A172 (cell line): ENCODE data around the gene MESD. TPM values are rescaled to one million over a fixed set of nuclear protein-coding genes. Genes with fewer than 3 reads are reported as not detected.

Source experiments
- DNase-seq: peaks from one replicate; pipeline ENCODE4 v3.0.0-alpha.2; 2015; ENCODE audit warnings: low spot score
- total RNA-seq: library from RNA; depleted of rRNA; stranded (reverse); fragments of >200 nt; shearing (Covaris generic); gene quantifications from 2 replicates; pipeline ENCODE4 v1.2.3, GENCODE V29; 2014

MESD gene
- total RNA-seq, 1 experiment from 2014 or later = 20.2 TPM

GRCh38 chr15:81015621-81016488 lies 26.2 kb upstream of the MESD start:
- DNase-seq = no peak

- DNase-seq = no peak
Observed at GRCh38 chr15:81014446-81015093, 25.0 kb upstream of the MESD start.

GRCh38 chr15:81013396-81013929 lies 23.8 kb upstream of the MESD start:
- DNase-seq = no peak

GRCh38 chr15:81012588-81012987 lies 23.0 kb upstream of the MESD start:
- no peak for DNase-seq

- DNase-seq = no peak
Observed at GRCh38 chr15:81011593-81011992, 22.0 kb upstream of the MESD start.

- DNase-seq = no peak
Observed at GRCh38 chr15:81010086-81010485, 20.5 kb upstream of the MESD start.

GRCh38 chr15:81008312-81008711 lies 18.7 kb upstream of the MESD start:
- peak; percentile 10 for DNase-seq

- DNase-seq = no peak
Observed at GRCh38 chr15:81007428-81008064, 17.9 kb upstream of the MESD start.

GRCh38 chr15:81006124-81006523 lies 16.5 kb upstream of the MESD start:
- no peak for DNase-seq

- no peak for DNase-seq
Observed at GRCh38 chr15:81003097-81003350, 13.4 kb upstream of the MESD start.

- DNase-seq = no peak
Observed at GRCh38 chr15:81002331-81003096, 12.9 kb upstream of the MESD start.

GRCh38 chr15:81002009-81002330 lies 12.4 kb upstream of the MESD start:
- DNase-seq = no peak

GRCh38 chr15:81001152-81002008 lies 11.8 kb upstream of the MESD start:
- DNase-seq = peak; percentile 6

- DNase-seq = peak; percentile 76
Observed at GRCh38 chr15:81000624-81001151, 11.1 kb upstream of the MESD start, which contains the start of gene TLNRD1. TLNRD1 (plus strand) TSS chr15:81000923; CDS start chr15:81002272, 1,349 bp downstream.

- DNase-seq = no peak
Observed at GRCh38 chr15:81000144-81000623, 10.6 kb upstream of the MESD start.

GRCh38 chr15:80999623-81000036 lies 10.0 kb upstream of the MESD start:
- DNase-seq = no peak

GRCh38 chr15:80998251-80998650 lies 8.6 kb upstream of the MESD start:
- DNase-seq = no peak

- DNase-seq = no peak
Observed at GRCh38 chr15:80997692-80998091, 8.1 kb upstream of the MESD start.

- no peak for DNase-seq
Observed at GRCh38 chr15:80996247-80996646, 6.6 kb upstream of the MESD start.

- DNase-seq = no peak
Observed at GRCh38 chr15:80992441-80992840, 2.8 kb upstream of the MESD start.

GRCh38 chr15:80992006-80992405 lies 2.4 kb upstream of the MESD start:
- DNase-seq = no peak
